GM10847 (cell line): ENCODE data around the gene GALNT14.

Experiments used
- POLR2A ChIP-seq: IDR thresholded peaks from 2 replicates; pipeline ENCODE4 v1.6.1; 2011; ENCODE audit not compliant: insufficient read length; ENCODE audit errors: extremely low read depth

GALNT14 gene

DNA sequence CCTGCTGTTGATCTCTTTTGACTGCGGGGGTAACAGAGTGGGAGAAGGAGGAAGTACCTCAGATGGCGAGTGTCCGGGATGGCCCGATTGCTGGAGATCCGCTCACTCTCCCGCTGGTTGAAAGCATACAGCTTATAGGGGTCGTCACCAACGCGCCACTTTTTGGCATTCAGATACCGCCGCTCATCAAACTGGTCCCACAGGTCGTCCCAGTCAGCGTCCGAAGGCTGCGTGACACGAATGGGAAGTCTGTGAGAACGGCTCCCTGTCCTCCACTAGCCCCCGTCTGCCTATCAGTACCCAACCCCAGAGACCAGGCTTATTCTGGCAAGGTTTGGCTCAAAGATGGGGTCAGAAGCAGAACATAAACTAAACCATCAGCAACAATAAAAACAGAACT, 145.5 kb downstream of the GALNT14 start:
- TF ChIP-seq POLR2A, result no peak

DNA sequence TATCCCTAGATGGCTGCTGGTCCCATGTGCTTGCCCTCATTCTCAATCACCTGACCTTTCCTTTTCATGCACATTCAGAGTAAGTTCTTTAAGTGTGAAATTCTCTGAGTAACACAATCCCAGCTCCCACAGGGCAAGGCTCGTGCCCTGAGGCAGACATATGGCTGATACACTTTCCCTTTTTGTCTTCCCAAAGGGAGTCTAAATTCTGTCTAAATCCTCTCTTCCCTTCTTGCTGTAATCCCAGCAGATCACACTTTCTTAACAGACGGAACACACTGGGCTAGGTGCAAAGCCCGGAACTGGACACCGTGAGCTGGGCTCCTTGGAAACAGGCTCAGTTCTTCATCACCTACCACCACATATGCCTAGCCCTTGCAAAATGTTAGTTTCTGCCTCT, 147.6 kb downstream of the GALNT14 start:
- TF ChIP-seq POLR2A, result no peak

DNA sequence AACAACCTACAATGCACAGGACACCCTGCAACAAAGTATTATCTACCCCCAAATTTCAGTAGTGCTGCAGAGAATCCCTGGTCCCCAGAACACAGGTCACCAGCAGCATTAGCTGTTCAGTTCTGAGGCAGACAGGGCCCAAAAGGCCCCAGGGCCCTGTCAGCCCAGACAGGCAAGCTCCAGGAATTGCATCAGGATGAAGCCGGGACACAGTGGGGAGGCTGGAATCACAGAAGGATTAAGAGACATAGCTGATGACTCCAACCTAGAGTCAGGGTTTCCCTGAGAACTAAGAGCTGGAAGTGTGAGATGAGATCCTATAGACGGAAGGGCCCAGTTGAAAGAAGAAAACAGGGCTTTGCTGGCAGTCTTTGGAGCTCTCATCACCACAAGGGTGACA, 148.1 kb downstream of the GALNT14 start:
- TF ChIP-seq POLR2A, result no peak

- TF ChIP-seq POLR2A, result no peak
These were observed 148.5 kb downstream of the GALNT14 start for GRCh38 chr2:30989746-30990145.

GRCh38 chr2:30987566-30987965, 150.7 kb downstream of the GALNT14 start:
- no peak for TF ChIP-seq POLR2A

- no peak for TF ChIP-seq POLR2A
These were observed 152.0 kb downstream of the GALNT14 start for GRCh38 chr2:30986231-30986580.

DNA sequence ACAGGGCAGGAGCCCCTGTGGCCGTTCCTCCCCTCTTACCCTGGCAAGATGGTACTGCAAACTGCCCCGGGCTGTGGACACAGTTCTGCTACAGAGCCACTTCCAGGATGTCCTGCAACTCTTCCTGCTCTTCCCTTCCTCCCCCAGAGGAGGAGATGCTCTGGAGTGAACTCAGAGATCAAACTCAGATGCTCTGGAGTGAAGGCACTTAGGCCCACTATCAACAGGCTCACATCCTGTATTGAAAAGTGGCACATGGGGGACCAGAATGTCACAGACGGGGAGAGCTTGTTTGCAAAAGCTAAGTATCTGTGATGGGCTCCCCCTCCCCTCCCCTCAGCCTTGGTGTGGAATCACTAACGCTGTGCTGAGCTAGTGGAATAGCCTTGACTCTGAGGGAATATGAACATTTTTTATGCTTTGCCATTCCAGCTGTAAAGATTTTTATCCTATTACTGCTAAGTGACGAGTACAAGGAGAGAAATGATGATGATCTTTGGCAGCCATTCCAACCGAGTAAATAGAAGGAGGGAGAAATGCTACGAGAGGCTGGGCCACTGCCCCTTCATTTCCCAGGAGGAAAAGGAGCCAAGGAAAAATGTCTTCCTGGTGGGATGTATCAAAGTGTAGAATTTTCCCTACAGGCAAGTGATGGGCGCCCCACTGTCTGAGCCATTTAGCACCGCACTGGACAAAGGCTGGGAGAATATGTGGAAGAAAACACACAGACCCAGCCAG, 152.6 kb downstream of the GALNT14 start:
- no peak for TF ChIP-seq POLR2A

DNA sequence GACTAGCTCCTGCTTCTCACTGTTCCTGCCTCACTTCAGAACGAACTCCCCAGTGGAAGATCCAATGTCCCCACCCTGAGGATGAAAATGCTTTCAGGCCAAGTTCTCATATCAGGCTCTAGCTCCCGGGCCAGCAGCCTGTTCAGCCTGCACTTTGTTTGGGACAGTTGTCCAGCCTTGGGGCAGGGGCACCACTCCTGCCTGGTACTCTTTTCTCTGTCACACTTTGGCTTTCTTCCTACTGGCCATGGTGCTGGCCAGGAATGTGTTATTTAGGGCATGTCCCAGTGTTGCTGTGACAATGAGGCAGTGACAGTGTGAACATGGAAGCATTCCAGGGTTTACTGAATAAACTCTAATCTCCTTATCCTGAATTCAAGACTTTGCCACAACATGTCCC, 154.1 kb downstream of the GALNT14 start:
- no peak for TF ChIP-seq POLR2A

DNA sequence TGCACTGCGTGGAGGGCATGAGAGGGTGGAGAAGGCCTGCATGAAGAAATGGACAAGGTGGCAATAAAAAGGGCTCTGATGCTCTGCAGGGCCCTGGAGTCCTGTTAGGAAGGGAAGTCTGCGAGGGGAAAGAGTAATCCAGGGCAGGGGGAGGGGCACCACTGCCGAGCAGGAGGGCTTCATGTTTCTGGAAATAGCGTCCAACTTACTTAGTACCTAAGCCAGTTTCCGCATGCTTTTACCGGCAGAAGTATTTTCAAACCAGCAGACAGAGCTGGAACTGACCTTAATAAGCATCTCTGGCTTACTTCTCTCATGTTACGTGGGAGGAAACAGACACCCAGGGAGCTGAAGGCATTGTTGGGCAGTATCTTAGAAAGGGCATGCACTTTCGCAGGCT, 156.7 kb downstream of the GALNT14 start:
- no peak for TF ChIP-seq POLR2A

DNA sequence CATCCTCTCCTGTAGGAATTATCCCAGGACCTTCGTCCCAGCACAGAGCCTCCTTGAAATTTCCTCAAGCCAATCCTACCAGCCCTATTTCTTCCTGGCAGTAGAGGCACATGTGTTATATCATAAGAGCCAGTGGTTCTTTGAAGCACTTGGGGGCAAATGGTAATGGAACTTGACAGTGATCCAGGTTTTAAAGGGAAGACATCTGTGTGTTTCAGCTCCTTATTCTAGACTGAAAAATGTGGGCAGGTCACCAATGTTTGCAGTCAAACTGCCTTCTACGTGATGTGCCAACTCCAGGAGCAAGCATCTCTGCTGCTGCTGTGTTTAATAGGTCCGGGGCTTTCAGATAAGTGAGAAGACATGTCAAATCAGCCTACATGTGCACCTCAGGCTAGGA, 157.1 kb downstream of the GALNT14 start:
- TF ChIP-seq POLR2A, result no peak

DNA sequence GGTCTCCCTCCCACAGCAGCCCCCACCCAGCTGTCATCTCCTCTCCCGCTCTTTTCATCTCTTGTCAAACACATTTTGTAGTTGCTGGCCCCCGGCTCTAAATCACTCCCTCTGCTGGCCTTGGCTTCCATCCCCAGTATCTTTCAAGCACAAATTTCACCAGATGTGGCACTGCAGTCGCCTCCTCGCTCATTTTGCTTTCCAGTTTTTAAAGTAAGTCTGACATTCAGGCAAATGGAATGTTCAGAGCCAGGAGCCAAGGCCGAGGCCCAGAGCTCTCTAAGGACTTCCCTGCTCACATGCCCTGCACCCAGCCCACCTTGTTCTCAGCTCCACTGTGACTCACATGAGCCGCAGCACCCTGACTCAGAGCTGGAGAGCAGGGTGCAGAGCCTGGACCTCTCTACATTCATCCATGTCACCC, 158.4 kb downstream of the GALNT14 start:
- no peak for TF ChIP-seq POLR2A

DNA sequence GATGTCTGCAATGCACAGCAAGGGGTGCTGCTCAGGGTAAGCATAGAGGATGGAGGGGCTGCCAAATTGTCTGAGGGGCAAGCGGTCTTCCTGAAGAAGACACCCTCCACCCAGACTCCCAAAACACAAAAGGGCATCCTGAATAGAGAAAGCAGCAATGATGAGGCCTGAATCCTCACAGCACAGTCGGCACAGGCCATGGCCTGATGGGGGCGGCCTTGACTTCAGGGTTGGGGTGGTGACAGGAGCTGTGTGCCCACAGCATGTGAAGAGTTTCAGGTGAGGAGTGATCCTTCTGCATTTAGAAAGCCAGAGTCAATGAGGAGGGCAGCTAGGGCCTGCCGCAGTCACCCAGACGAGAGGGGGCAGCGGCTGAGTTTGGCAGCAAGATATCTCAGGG, 159.4 kb downstream of the GALNT14 start:
- no peak for TF ChIP-seq POLR2A

GRCh38 chr2:30978044-30978443, 160.2 kb downstream of the GALNT14 start:
- no peak for TF ChIP-seq POLR2A

DNA sequence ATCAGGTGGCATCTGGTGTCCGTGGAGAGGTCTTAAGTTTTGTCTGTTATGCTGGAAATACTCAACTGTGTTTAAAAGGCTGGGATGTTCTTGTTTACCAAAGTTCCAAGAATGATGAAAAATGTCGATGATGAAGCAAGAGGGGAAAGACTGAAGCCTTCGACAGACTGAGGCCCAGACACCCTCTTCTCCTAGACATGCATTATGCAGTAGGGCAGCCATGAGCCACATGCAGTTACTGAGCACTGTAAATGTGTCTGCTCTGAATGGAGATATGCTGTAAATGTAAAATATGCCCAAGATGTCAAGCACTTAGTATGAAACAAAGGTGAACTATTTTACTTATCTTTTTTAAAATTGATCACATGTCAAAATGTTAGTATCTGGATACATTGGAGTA, 163.1 kb downstream of the GALNT14 start:
- TF ChIP-seq POLR2A, result no peak

DNA sequence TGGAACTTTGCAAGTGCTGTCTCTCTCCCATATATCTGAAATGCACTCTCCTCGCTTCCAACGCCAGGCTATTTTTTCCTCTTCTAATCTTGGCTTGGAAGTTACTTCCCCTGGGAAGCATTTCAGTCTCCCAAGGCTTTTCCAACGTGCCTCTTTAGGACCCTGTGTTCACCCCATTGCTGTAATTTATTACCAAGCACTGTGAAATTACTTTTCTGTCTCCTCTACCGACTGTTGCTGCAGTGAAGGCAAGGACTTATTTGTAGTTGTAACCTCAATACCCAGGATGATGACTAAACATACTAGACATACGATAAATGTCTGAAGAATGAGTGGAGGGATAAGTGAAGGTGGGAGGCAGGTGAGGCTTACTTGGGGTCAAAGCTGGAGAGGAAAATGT, 163.7 kb downstream of the GALNT14 start:
- no peak for TF ChIP-seq POLR2A

DNA sequence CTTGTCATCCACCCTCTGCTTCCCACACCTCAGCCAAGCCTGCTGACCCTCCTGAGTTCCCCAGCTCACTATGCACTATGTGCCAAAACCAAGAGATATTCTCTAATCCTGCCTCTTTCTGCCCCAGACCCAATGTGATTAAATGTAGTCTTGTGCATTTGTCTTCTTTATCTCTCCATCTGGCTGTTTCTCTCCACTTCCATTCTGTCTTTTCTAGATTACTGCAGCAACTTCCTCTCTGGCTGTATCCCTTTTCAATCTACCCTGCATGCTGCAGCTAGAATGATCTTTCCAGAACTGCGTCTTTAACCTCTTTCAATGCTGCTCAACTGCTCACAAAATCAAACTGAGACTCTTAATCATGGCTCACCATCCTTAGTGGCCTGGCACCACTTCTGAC, 164.1 kb downstream of the GALNT14 start:
- TF ChIP-seq POLR2A, result no peak

- TF ChIP-seq POLR2A, result no peak
These were observed 166.8 kb downstream of the GALNT14 start for GRCh38 chr2:30971231-30972025.
